Parathyroid adenoma (tissue), 2 donors: Measurements from ENCODE around the gene SORCS2.
"Not testable (repeated sequence)": the region's sequence is repeated elsewhere in the genome, so short reads cannot be mapped to it uniquely, and the experiment has no call there.

Experiments used
- H2AFZ ChIP-seq: fragments of 300-600 bp; sonication (generic); one replicate; pipeline ENCODE4 v1.7.0; 2017; ENCODE audit warnings: antibody characterized with exemption, mild to moderate bottlenecking
- H3K27ac ChIP-seq: fragments of 300-600 bp; sonication (generic); one replicate; pipeline ENCODE4 v1.7.0; 2017
- H3K27me3 ChIP-seq: fragments of 300-600 bp; sonication (generic); one replicate; pipeline ENCODE4 v1.7.0; 2017; ENCODE audit warnings: low read length; ENCODE audit not compliant: control insufficient read depth, insufficient read depth
- H3K36me3 ChIP-seq: fragments of 300-600 bp; sonication (generic); one replicate; pipeline ENCODE4 v1.7.0; 2017; ENCODE audit warnings: low read length; ENCODE audit not compliant: control insufficient read depth, insufficient read depth
- H3K4me1 ChIP-seq: fragments of 300-600 bp; sonication (generic); one replicate; pipeline ENCODE4 v1.7.0; 2017; ENCODE audit warnings: control low read depth
- H3K4me2 ChIP-seq: fragments of 300-600 bp; sonication (generic); one replicate; pipeline ENCODE4 v1.7.0; 2017; ENCODE audit warnings: low read length
- H3K4me3 ChIP-seq: fragments of 300-600 bp; sonication (generic); one replicate; pipeline ENCODE4 v1.7.0; 2017; ENCODE audit warnings: low read depth, low read length
- H3K79me2 ChIP-seq: fragments of 300-600 bp; sonication (generic); one replicate; pipeline ENCODE4 v1.7.0; 2017; ENCODE audit warnings: control low read depth
- H3K9ac ChIP-seq: fragments of 300-600 bp; sonication (generic); one replicate; pipeline ENCODE4 v1.7.0; 2017; ENCODE audit warnings: mild to moderate bottlenecking
- H3K9me3 ChIP-seq: fragments of 300-600 bp; sonication (generic); one replicate; pipeline ENCODE4 v1.7.0; 2017; ENCODE audit warnings: low read length; ENCODE audit not compliant: control insufficient read depth
- TF ChIP-seq, protein P1 (sequence below): fragments of 300-600 bp; sonication (generic); IDR thresholded peaks from one replicate; pipeline ENCODE4 v1.7.0; 2017; ENCODE audit warnings: antibody characterized with exemption, mild to moderate bottlenecking
- donor health status: primary hyperparathyroidism.

The SORCS2 gene

DNA sequence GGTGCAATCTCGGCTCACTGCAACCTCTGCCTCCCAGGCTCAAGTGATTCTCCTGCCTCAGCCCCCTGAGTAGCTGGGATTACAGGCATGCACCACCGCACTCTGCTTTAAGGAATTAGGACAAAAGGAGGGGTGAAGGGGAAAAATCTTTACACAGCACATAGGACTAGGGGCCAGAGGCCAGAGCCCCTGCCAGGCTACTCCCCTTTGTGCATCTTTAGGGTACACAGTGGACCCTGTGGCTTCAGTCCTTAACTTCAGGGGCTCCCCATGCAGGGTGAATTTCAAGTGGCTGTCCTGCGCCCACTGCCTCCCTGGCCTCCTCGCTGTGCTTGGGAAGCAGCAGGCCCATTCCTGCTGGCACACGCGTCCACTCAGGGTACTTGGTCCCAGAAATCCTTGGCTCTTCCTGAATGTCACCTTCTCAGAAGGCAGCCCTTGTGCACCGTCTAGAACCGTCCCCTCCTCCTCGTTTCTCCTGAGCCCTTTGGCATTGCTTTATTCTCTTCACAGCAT lies 381.3 kb downstream of the SORCS2 start:
- H3K27me3 ChIP-seq: no peaks in the 10 kb centered on the region
- TF ChIP-seq, protein P1, sequence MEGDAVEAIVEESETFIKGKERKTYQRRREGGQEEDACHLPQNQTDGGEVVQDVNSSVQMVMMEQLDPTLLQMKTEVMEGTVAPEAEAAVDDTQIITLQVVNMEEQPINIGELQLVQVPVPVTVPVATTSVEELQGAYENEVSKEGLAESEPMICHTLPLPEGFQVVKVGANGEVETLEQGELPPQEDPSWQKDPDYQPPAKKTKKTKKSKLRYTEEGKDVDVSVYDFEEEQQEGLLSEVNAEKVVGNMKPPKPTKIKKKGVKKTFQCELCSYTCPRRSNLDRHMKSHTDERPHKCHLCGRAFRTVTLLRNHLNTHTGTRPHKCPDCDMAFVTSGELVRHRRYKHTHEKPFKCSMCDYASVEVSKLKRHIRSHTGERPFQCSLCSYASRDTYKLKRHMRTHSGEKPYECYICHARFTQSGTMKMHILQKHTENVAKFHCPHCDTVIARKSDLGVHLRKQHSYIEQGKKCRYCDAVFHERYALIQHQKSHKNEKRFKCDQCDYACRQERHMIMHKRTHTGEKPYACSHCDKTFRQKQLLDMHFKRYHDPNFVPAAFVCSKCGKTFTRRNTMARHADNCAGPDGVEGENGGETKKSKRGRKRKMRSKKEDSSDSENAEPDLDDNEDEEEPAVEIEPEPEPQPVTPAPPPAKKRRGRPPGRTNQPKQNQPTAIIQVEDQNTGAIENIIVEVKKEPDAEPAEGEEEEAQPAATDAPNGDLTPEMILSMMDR: no peak
- no peak overlapping the region for H3K4me3 ChIP-seq
- no peak overlapping the region for H3K4me2 ChIP-seq
- no peak overlapping the region for H2AFZ ChIP-seq
- no peak overlapping the region for H3K27ac ChIP-seq
- H3K9ac ChIP-seq: no peak overlapping the region
- H3K79me2 ChIP-seq: no peaks in the 10 kb centered on the region
- H3K4me1 ChIP-seq: no peaks in the 10 kb centered on the region
- no peaks in the 10 kb centered on the region for H3K36me3 ChIP-seq
- no peaks in the 10 kb centered on the region for H3K9me3 ChIP-seq

DNA sequence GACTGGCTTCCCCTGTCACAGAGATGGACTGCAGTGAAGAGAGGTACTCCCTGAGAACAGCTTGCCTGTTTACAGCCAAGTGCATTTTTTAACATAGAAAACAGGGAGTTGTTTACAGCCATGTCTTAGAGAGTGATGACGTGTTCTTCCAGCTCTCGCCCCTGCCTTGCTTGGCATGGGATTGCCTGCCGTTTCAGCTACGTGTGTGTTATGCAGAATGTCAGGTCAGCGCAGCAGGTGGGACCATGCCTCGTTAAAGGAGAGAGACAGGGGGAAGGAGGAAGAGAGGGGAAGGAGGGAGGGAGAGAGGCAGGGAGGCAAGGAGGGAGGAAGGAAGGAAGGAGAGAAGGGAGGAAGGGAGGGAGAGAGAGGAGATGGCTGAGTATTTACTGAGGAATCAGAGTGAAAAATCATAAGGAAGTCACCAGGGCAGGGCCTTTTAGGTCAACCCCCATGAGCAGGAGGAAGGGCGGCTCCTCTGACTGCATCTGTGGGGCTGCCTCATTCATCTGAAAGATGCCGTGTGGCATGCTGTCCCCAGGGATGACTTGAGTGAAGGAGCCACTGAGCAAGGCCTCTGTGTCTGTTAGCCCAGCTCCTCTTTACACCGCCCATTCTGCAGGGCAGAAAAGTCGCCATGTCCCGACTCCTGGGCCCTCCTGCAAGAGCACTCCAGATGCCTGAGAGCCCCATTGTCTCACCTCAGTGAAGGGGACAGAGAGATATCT lies 382.1 kb downstream of the SORCS2 start:
- TF ChIP-seq, protein P1: no peak
- H3K4me3 ChIP-seq: no peak overlapping the region

DNA sequence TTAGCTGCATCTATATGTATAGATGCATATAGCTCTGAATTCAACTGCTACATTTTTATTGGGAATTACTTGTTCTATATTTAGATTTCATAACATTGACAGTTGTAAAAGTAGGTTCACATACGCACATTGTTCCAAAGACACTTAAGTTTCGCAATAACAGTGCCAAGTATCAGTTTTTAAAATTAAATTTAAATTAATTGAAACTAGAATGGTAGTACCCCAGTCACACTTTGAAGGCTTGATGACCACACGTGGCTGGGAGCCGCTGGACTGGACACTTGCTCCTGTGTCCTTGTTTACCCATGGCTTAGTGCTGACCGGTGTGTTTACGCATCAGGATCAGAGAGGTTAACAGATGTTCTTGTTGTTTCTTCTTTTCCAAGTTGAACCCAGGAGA lies 383.1 kb downstream of the SORCS2 start:
- Histone ChIP-seq H3K27ac (no peak overlapping the region), H3K4me2 (no peak overlapping the region), H2AFZ (no peak overlapping the region), H3K9ac (no peak overlapping the region), H3K9me3 (no peaks in the 10 kb centered on the region), H3K4me3 (no peak overlapping the region), H3K4me1 (no peaks in the 10 kb centered on the region), H3K36me3 (no peaks in the 10 kb centered on the region), H3K79me2 (no peaks in the 10 kb centered on the region), H3K27me3 (no peaks in the 10 kb centered on the region)
- TF ChIP-seq, protein P1: no peak

More for the DNA sequence above, 382.1 kb downstream of the SORCS2 start:
- Histone ChIP-seq H3K36me3 (no peaks in the 10 kb centered on the region), H3K9ac (no peak overlapping the region), H3K27me3 (no peaks in the 10 kb centered on the region), H3K4me1 (no peaks in the 10 kb centered on the region), H3K27ac (no peak overlapping the region), H3K4me2 (no peak overlapping the region), H3K79me2 (no peaks in the 10 kb centered on the region), H2AFZ (no peak overlapping the region), H3K9me3 (no peaks in the 10 kb centered on the region)

DNA sequence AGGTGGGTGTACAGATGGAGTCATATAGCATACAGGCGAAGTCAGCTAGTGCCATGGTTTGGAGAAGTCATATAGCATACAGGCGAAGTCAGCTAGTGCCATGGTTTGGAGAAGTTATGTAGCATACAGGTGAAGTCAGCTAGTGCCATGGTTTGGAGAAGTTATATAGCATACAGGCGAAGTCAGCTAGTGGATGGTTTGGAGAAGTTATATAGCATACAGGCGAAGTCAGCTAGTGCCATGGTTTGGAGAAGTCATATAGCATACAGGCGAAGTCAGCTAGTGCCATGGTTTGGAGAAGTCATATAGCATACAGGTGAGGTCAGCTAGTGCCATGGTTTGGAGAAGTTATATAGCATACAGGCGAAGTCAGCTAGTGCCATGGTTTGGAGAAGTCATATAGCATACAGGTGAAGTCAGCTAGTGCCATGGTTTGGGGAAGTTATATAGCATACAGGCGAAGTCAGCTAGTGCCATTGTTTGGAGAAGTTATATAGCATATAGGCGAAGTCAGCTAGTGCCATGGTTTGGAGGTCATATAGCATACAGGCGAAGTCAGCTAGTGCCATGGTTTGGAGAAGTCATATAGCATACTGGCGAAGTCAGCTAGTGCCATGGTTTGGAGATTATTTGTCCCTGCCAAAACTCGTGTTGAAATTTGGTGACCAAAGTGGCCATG lies 385.2 kb downstream of the SORCS2 start:
- H3K9ac ChIP-seq, H3K79me2 ChIP-seq, H3K4me1 ChIP-seq, H3K27ac ChIP-seq, H3K4me2 ChIP-seq, H2AFZ ChIP-seq, H3K36me3 ChIP-seq, H3K27me3 ChIP-seq, H3K9me3 ChIP-seq, H3K4me3 ChIP-seq: not testable (repeated sequence)

DNA sequence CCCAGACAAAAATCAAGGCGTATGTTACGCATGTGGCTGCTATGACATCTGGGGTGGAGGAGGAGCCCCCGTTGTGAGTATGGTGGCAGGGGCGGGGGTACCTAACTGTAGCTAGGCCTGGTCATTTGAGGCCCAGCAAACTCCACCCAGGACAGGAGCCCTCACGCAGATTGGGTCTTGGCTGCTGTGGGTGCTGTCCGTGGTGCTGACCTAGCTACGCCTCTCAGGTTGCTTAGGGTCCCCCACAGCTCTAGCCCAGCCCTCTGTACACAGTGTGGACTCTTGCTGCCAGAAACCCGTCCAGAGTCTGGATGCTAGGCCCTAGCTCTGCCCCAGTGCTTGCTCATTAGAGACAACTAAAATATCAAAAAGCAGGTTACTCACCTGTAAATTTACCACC lies 389.1 kb downstream of the SORCS2 start:
- Histone ChIP-seq H3K27ac (no peak overlapping the region), H3K4me2 (no peak overlapping the region), H3K4me3 (no peak overlapping the region), H3K79me2 (no peaks in the 10 kb centered on the region), H3K9ac (no peak overlapping the region), H3K9me3 (no peaks in the 10 kb centered on the region), H3K4me1 (no peaks in the 10 kb centered on the region), H3K36me3 (no peaks in the 10 kb centered on the region), H3K27me3 (no peaks in the 10 kb centered on the region), H2AFZ (no peak overlapping the region)
- TF ChIP-seq, protein P1: no peak
